K562 (cell line): Measurements from ENCODE around the gene BFSP1. TPM values are rescaled to one million over a fixed set of nuclear protein-coding genes. Genes with fewer than 3 reads are reported as not detected.

ENCODE experiments used
- ATAC-seq: fragments of 200-7000 bp; cut with Tn5 transposase; 3 replicates; pipeline ENCODE4 v1.9.1; 2020; ENCODE audit warnings: moderate library complexity
- BruUV-seq: library from RNA; stranded (reverse); fragments of 400-500 nt; replicated peaks from 2 replicates; lab custom pipeline; 2021; lab: Mats Ljungman, UMichigan
- CTCF ChIA-PET: fragments of 300-600 bp; formaldehyde crosslinking; extraction: SDS; loops from one replicate; lab custom pipeline; 2021; ENCODE audit warnings: low intra/inter-chr PET ratio; lab: Yijun Ruan, JAX
- POLR2A ChIA-PET: fragments of 300-600, 350-650 bp; sonication (Branson Sonifier 250); formaldehyde crosslinking; extraction: SDS; loops from one replicate; lab custom pipeline; 2021; ENCODE audit warnings: antibody characterized with exemption, inconsistent platforms; lab: Yijun Ruan, JAX
- DNase-seq, 4 experiments: peaks; one replicate each; pipeline versions ENCODE4 v3.0.0 to v3.0.0-alpha.2; 2011 to 2018; ENCODE audit warnings: low spot score in 3 of 4, mixed read lengths in 3 of 4; ENCODE audit errors: extremely low read depth in 1 of 4
- FAIRE-seq: peaks from 2 replicates; lab custom pipeline; 2011; peaks lifted over from hg19 to GRCh38; lab: Jason Lieb, UNC
- H2AFZ ChIP-seq: 2 replicates; pipeline ENCODE4 v1.6.0; 2011; ENCODE audit warnings: low read depth, low read length, control low read depth, inconsistent platforms
- H3K27ac ChIP-seq: fragments of 200-600 bp; 3 replicates; pipeline ENCODE4 v1.8.0; 2011; ENCODE audit warnings: low read depth, mild to moderate bottlenecking, control low read depth, inconsistent platforms, low read length, moderate library complexity, mixed read lengths; ENCODE audit errors: extremely low read depth
- H3K27me3 ChIP-seq, 2 experiments: fragments of 300-600 bp in 1 of 2; 2 replicates in 1 of 2; 3 replicates in 1 of 2; pipeline versions ENCODE4 v1.6.0 to v1.8.0; 2011; ENCODE audit warnings: inconsistent platforms in 2 of 2, low read length in 2 of 2, mild to moderate bottlenecking in 1 of 2, mixed read lengths in 1 of 2, moderate library complexity in 1 of 2; ENCODE audit not compliant: control insufficient read depth in 2 of 2, insufficient read depth in 2 of 2
- H3K36me3 ChIP-seq: fragments of 300-600 bp; 3 replicates; pipeline ENCODE4 v1.8.0; 2011; ENCODE audit warnings: mild to moderate bottlenecking, low read length, inconsistent platforms; ENCODE audit not compliant: control insufficient read depth, insufficient read depth
- H3K4me1 ChIP-seq, 2 experiments: fragments of 200-600 bp in 1 of 2; replicated peaks in 1 of 2; 2 replicates in 1 of 2; 3 replicates in 1 of 2; pipeline versions ENCODE4 v1.5.1 to v1.8.0; 2011; ENCODE audit warnings: inconsistent platforms in 2 of 2, low read length in 2 of 2, mild to moderate bottlenecking in 1 of 2, mixed read lengths in 1 of 2, moderate library complexity in 1 of 2; ENCODE audit not compliant: control insufficient read depth in 2 of 2, insufficient read depth in 2 of 2
- H3K4me2 ChIP-seq: 2 replicates; pipeline ENCODE4 v1.6.1; 2011; ENCODE audit warnings: low read length, control low read depth, inconsistent platforms, mixed read lengths; ENCODE audit not compliant: insufficient read depth
- H3K4me3 ChIP-seq: fragments of 200-600 bp; sonication (generic), shearing (Covaris generic); 2 replicates; pipeline ENCODE4 v1.5.1; 2016; ENCODE audit warnings: control low read depth, inconsistent platforms
- H3K79me2 ChIP-seq: fragments of 200-600 bp; 3 replicates; pipeline ENCODE4 v1.8.0; 2011; ENCODE audit warnings: low read length, inconsistent platforms; ENCODE audit not compliant: control insufficient read depth, insufficient read depth
- H3K9ac ChIP-seq, 2 experiments: 2 replicates each; pipeline versions ENCODE4 v1.6.0 to v1.6.1; 2011; ENCODE audit warnings: low read depth in 2 of 2, low read length in 2 of 2, control low read depth in 1 of 2, inconsistent platforms in 1 of 2, mild to moderate bottlenecking in 1 of 2, mixed read lengths in 1 of 2; ENCODE audit not compliant: insufficient read depth in 1 of 2
- H3K9me1 ChIP-seq: one replicate; pipeline ENCODE4 v1.6.0; 2011; ENCODE audit warnings: inconsistent platforms, mild to moderate bottlenecking, low read length, moderate library complexity; ENCODE audit not compliant: control insufficient read depth, insufficient read depth
- H3K9me3 ChIP-seq: replicated peaks from 2 replicates; pipeline ENCODE4 v1.5.1; 2011; ENCODE audit warnings: low read depth, low read length, inconsistent platforms; ENCODE audit not compliant: control insufficient read depth, insufficient read depth
- H4K20me1 ChIP-seq: replicated peaks from 2 replicates; pipeline ENCODE4 v1.6.1; 2011; ENCODE audit warnings: low read length, inconsistent platforms, mixed read lengths; ENCODE audit not compliant: control insufficient read depth, insufficient read depth
- ATF4 ChIP-seq: fragments of 450-650 bp; formaldehyde crosslinking; IDR thresholded peaks from 2 replicates; pipeline ENCODE4 v1.4.0; 2022; ENCODE audit warnings: mild to moderate bottlenecking, moderate library complexity
- CCAR2 ChIP-seq: fragments of 200-400 bp; formaldehyde crosslinking; IDR thresholded peaks from 2 replicates; pipeline ENCODE4 v1.6.1; 2017; ENCODE audit warnings: mild to moderate bottlenecking, low read depth, low read length
- CGGBP1 ChIP-seq: fragments of 250-450 bp; sonication (Bioruptor Pico); IDR thresholded peaks from 2 replicates; pipeline ENCODE4 v1.9.0; 2021; ENCODE audit warnings: mild to moderate bottlenecking
- KLF10 ChIP-seq: fragments of 250-450 bp; sonication (Bioruptor Pico); IDR thresholded peaks from 2 replicates; pipeline ENCODE4 v1.6.1; 2021; ENCODE audit warnings: matching md5 sums
- NFATC3 ChIP-seq: fragments of 450-650 bp; IDR thresholded peaks from 2 replicates; pipeline ENCODE4 v1.6.1; 2017; ENCODE audit warnings: mild to moderate bottlenecking
- NR2C2 ChIP-seq, 2 experiments: fragments of 200-800 bp in 1 of 2; sonication (Bioruptor generic) in 1 of 2; sonication (generic) in 1 of 2; formaldehyde crosslinking in 1 of 2; IDR thresholded peaks; 2 replicates each; pipeline versions ENCODE4 v1.6.1 to v1.8.0; 2016 to 2022; ENCODE audit warnings: mild to moderate bottlenecking in 1 of 2, missing compliant biosample characterization in 1 of 2, missing genetic modification characterization in 1 of 2, missing genetic modification reagents in 1 of 2
- SLC30A9 ChIP-seq: fragments of 250-450 bp; sonication (Bioruptor Pico); IDR thresholded peaks from 2 replicates; pipeline ENCODE4 v1.8.0; 2022; ENCODE audit warnings: mild to moderate bottlenecking, moderate library complexity
- VEZF1 ChIP-seq: fragments of 200-800 bp; sonication (Bioruptor generic); IDR thresholded peaks from 2 replicates; pipeline ENCODE4 v1.6.1; 2017; ENCODE audit warnings: missing genetic modification characterization, missing compliant biosample characterization
- WGBS: fragments of 100-300 bp; shearing (Covaris generic); methylation state at CpG from one replicate; pipeline ENCODE4 v1.1.6; 2016; ENCODE audit warnings: low coverage, mixed read lengths; ENCODE audit not compliant: insufficient coverage; ENCODE audit errors: missing lambda C conversion rate; 5-methylcytosine and 5-hydroxymethylcytosine counted together
- in situ Hi-C: fragments of 300-500 bp; cut with MboI; formaldehyde crosslinking; loops from 4 replicates; pipeline ENCODE4 v1.15.0; 2018; ENCODE audit warnings: inconsistent platforms, mixed read lengths
- intact Hi-C: fragments of 100-400 bp; cut with micrococcal nuclease; formaldehyde crosslinking; loops from 2 replicates; pipeline ENCODE4 v1.14.2; 2022
- polyA plus RNA-seq, 8 experiments: library from polyadenylated mRNA; depleted of rRNA in 4 of 8; stranded (reverse) in 5 of 8; unstranded in 3 of 8; fragments of >200 nt; fragmentation: Nextera tagmentation in 2 of 8; fragmentation: Illumina TruSeq in 1 of 8; extraction: Ambion mirVana in 2 of 8; extraction: Trizol in 1 of 8; gene quantifications; 2 replicates each; pipeline versions ENCODE4 v1.2.1 to v1.2.3, GENCODE V29; 2011 to 2014; ENCODE audit warnings: inconsistent platforms in 1 of 8, missing spikeins in 1 of 8
- total RNA-seq, 7 experiments: library from RNA; depleted of rRNA in 6 of 7; stranded (reverse); fragments of >200 nt in 6 of 7; fragmentation: Illumina TruSeq in 2 of 7; extraction: Trizol in 2 of 7; gene quantifications; 2 replicates each; pipeline versions ENCODE4 v1.2.1 to v1.2.3, GENCODE V29; 2011 to 2021; ENCODE audit warnings: low replicate concordance in 1 of 7
- TF ChIP-seq, protein P1 (sequence below), 2 experiments: IDR thresholded peaks in 1 of 2; conservative IDR thresholded peaks in 1 of 2; 2 replicates each; pipeline ENCODE4 v1.6.1; 2016; ENCODE audit warnings: low read depth in 2 of 2, mild to moderate bottlenecking in 1 of 2, missing compliant biosample characterization in 1 of 2, missing genetic modification characterization in 1 of 2, moderate library complexity in 1 of 2

BFSP1 gene
- total and polyA plus RNA-seq, 9 of the 15 experiments (the other 6 are each of a cell fraction or from before 2014, with no cell fraction given): 0.09 to 0.86 (median 0.40) TPM

- TF ChIP-seq NR2C2 (CRISPR knock-in tag; IDR thresholded peaks at IDR 0.05): no peak
- TF ChIP-seq NR2C2 (tag; IDR thresholded peaks at IDR 0.05): no peak
- no peak for TF ChIP-seq ATF4 (CRISPR knock-in tag)
- TF ChIP-seq, protein P1, sequence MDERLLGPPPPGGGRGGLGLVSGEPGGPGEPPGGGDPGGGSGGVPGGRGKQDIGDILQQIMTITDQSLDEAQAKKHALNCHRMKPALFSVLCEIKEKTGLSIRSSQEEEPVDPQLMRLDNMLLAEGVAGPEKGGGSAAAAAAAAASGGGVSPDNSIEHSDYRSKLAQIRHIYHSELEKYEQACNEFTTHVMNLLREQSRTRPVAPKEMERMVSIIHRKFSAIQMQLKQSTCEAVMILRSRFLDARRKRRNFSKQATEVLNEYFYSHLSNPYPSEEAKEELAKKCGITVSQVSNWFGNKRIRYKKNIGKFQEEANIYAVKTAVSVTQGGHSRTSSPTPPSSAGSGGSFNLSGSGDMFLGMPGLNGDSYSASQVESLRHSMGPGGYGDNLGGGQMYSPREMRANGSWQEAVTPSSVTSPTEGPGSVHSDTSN (CRISPR knock-in tag; IDR thresholded peaks at IDR 0.05; ENCODE audit: low read depth): no peak
- TF ChIP-seq, protein P1 (tag; conservative IDR thresholded peaks at IDR 0.05; ENCODE audit: low read depth): no peak
- TF ChIP-seq VEZF1 (CRISPR knock-in tag): no peak
- TF ChIP-seq CCAR2: no peak
- no peak for TF ChIP-seq CGGBP1 (CRISPR knock-in tag)
- TF ChIP-seq NFATC3: no peak
- TF ChIP-seq SLC30A9 (CRISPR knock-in tag): no peak
- no peak for TF ChIP-seq KLF10 (CRISPR knock-in tag)
- TF ChIP-seq, all 486 proteins: peak for 0
- intact Hi-C loops (no loop called here), in situ Hi-C loops (no loop called here)
- Histone ChIP-seq H2AFZ (no peak overlapping the region), H3K27me3 (no peaks in the 10 kb centered on the region), H3K9ac (no peak overlapping the region), H3K4me3 (no peak overlapping the region), H3K36me3 (no peaks in the 10 kb centered on the region), H3K4me1 (peaks cover 0 to 4% of the 10 kb centered on the region in 2 experiments; a peak in 2 of 5 replicates), H3K9me3 (no peaks in the 10 kb centered on the region), H3K9me1 (no peaks in the 10 kb centered on the region), H4K20me1 (no peaks in the 10 kb centered on the region), H3K4me2 (no peak overlapping the region), H3K27ac (no peak overlapping the region), H3K79me2 (peaks cover 39% of the 10 kb centered on the region; the same call in 2 of the 3 replicates)
- POLR2A ChIA-PET: interaction anchor here (2.8 kb wide), 1 partner anchor 10 kb away, joined by 9 read pairs; the partner anchor contains the start of gene DSTN
- FAIRE-seq (no peak), DNase-seq (no peak), ATAC-seq (no peak)
- CTCF ChIA-PET: no interaction called here
- WGBS: 89% methylated on average over 2 of the region's 2 CpGs
- BruUV-seq: no TSS peak
These were observed 49.7 kb upstream of the BFSP1 start for GRCh38 chr20:17580895-17581294.
